ENCODE measurements around the gene MYO1H.
"Not testable (repeated sequence)": the region's sequence is repeated elsewhere in the genome, so short reads cannot be mapped to it uniquely, and the experiment has no call there.

The MYO1H gene

GRCh38 chr12:109346920-109347319 lies 780 bp upstream of the MYO1H start:
- DNase-seq (ENCODE audit: low read depth in 3 of 3) = no peak

DNA sequence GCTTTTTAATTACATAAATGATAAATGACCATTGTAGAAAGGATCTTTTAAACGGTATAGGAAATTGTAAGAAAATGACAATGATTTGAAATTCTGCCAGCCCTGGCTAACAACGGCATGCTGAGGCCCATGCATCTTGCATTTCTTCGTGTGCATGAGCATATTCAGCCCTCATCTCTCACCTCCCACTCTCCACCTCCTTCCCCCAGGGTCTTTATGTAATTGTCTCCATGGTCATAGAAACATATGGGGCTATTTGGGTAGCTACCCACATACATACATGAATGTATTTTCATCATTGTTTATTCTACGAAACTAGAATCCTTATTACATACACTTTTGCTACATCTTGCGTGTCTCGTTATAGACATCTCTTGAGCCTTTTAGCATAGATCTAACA lies 4.5 kb downstream of the MYO1H start:
- DNase-seq (ENCODE audit: low read depth in 3 of 3) = no peak

DNA sequence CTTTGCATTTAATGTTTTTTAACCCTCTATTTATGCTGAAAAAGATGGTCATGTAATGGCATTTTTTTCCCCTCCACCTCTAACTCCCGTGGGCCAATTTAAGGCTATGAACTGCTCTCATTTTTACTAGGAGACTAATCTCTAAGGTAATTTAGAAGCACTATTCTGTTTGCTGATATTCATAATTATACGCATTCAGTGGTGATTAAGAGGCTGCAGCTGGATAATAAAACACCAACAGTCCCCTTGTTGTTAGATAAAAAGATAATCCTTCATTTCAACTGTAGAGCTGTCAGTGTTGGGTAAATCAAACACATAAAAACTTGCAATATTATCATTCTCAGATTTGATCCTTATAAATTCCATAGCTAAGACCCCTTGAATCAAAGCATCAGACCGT lies 8.9 kb downstream of the MYO1H start:
- DNase-seq (ENCODE audit: low read depth in 3 of 3) = no peak

DNA sequence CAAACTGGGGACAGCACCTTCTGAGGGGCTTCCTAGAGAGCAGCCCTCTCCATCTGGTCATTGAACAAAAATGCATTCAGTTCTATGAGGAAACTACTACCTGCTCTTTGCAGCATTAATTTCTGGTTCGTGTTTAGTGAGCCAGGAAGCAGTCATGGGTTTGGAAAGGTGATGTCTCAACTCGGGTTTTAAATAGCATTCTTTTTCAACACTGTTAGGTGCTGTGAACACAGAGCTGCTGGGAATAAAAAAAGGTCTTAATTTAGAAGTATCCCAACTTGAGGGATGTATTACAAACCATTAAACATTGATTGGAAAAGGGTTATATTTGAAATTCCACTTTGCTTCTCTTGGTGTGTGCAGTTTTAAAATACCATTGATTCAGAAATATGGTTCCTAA lies 9.3 kb downstream of the MYO1H start:
- DNase-seq (ENCODE audit: low read depth in 3 of 3) = no peak

GRCh38 chr12:109358154-109358869 lies 10.6 kb downstream of the MYO1H start:
- no peak for DNase-seq (ENCODE audit: low read depth in 3 of 3)

- DNase-seq (ENCODE audit: low read depth in 3 of 3) = no peak
Measured at GRCh38 chr12:109359131-109359690, 11.5 kb downstream of the MYO1H start.

- no peak for DNase-seq (ENCODE audit: low read depth in 3 of 3)
Measured at GRCh38 chr12:109369831-109370230, 22.1 kb downstream of the MYO1H start.

- DNase-seq (ENCODE audit: low read depth in 3 of 3) = no peak
Measured at GRCh38 chr12:109377139-109377685, 29.5 kb downstream of the MYO1H start.

- no peak for DNase-seq (ENCODE audit: low read depth in 3 of 3)
Measured at GRCh38 chr12:109378569-109378968, 30.9 kb downstream of the MYO1H start.

DNA sequence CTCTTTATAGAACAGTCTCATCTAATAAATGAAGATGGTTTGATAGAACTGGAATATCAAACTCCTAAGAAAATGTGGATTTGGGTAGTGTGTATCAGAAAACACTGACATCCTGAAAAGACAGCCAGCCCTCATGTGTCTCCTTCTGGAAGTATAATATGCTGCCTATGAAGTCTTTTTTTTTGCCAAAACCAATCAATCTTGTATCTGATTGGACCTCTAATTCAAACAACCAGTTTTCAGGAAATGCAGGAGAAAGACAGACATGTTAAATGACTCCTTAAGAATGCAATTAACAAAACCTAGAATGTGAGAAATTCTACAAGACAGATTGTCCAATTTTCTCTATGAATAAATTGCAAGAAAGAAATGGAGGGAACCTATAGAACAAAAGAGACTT lies 34.3 kb downstream of the MYO1H start:
- no peak for DNase-seq (ENCODE audit: low read depth in 3 of 3)

DNA sequence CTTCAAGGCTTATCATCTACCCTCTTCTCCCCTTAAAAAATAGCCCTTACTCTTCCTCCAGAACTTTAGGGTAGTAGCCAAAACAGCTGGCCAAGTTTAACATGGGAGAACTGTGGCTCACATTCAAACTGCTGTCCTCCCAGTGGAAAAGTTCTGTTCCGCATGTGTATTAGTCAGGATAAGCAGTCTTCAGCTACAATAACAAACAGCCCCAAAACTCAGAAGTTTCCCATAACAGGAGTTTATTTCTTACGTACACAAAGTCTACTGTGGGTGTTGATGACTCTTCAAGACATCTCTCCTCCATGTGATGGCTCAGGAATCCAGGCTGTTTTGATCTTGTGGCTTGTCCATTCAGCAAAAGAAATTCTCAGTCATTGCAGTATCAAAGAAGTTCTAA lies 35.5 kb downstream of the MYO1H start:
- DNase-seq (ENCODE audit: low read depth in 3 of 3) = no peak

DNA sequence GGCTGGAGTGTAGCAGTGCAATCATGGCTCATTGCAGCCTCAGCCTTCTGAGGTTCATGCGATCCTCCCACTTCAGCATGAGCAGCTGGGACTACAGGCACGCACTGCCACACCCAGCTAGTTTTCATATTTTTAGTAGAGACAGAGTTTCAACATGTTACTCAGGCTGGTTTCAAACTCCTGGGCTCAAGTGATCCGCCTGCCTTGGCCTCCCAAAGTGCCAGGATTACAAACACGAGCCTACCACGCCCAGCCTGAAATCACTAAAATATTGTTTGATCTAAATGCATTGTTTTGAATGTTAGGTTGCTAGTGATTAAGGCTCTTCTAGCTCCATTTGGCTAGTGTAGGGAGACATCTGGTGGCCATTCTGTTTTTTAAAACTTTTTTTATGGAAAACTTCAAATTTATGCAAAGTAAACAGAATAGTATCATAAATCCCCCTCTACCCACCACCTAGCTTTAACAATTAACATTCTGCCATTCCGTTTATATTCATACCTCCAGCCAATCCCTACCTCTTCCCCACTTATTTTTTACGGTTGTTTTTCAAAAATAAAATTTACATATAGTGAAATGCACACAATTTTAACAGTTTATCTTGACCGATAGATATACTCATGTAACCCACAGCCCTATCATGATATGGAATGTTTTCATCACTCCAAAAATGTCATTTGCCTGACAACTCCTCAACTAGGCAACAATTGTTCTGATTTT lies 37.8 kb downstream of the MYO1H start:
- no peak for DNase-seq (ENCODE audit: low read depth in 3 of 3)

DNA sequence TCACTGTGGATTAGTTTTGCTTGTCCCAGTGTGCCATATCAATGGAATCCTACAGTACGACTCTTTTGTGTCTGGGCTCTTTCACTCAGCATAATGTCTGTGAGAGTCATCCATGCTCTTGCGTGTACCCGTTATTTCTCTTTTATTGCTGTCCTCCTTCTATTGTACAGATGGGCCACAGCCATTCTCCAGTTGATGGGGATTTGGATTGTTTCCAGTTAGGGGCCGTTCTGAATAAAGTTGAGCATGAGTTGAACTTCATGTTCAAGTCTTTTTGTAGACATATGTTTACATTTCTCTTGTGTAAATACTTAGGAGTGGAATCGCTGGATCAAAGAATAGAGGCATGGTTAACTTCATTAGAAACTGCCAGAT lies 38.3 kb downstream of the MYO1H start:
- no peak for DNase-seq (ENCODE audit: low read depth in 3 of 3)

DNA sequence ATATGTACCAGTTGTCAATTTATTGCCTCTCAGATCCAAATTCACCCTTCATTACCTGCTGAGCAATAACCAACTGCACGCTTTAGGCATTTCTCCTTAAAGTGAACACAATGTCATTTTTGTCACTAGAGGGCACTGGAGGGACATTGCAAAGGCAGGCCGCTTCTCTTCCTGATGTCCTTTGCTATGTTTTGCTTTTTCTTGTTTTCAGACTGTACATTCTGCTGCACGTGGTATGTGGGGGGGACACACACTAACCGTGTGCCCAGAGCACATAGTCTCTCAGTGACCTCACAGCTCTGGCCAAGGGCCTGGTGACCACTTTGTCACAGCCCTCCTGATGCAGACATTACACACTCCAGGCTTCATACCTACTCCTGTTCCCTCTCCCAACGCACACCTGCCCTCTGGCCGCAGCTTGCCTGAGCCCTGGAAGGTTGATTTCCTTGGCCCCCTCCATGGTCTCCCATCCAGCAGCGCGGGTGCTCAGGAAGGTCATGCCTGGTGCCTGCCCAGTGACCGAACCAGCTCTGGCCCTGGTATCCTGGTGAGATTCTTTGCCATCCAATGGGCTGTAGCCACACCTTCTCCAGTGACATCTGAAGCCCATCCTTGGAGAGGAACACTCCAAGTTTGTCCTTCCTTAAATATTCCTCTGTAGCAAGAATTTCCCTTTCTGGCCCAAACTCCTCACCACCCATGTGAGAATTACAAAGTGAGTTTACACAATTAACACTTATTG lies 39.9 kb downstream of the MYO1H start:
- no peak for DNase-seq (ENCODE audit: low read depth in 3 of 3)

- DNase-seq (ENCODE audit: low read depth in 3 of 3) = no peak
Measured at GRCh38 chr12:109388167-109388563, 40.5 kb downstream of the MYO1H start.

- no peak for DNase-seq (ENCODE audit: low read depth in 3 of 3)
Measured at GRCh38 chr12:109389146-109389545, 41.4 kb downstream of the MYO1H start.

DNA sequence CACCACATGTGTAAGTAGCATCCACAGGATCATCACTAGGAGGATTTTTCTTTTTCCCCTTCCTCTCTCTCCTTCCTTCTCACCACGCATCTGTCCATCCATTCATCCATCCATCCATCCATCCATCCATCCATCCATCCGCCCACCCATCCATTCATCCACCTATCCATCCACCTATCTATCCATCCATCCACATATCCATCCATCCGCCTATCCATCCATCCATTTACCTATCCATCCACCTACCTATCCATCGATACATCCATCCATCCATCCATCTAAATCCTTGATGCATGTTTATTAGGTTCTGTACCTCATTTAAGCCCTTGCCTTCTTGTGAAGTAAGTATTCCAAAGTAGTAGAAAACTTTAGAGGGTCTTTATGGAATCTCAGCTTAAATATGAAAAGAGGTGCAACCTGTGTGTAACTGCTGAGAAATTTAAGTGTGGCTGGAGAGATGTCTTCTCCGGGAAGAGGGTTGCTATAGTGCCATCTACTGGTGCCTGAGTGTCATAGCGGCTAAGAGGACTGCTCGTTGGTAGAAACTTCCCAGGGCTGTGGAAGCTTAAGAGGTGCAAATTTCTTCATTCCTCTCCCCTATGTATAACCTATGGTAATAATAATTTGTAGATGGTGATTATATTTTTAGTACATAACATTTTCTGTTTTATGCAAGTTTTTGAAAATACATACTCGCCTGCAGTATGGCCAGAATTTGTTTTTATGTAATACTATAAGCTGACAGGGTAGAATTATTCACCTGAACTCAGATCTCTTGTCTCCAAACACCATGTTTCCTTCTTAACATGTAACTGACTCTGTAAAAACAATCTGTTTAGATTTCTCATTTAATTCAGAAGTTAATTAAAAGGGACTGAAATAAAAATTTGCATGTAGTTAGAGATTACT lies 46.0 kb downstream of the MYO1H start:
- DNase-seq (ENCODE audit: low read depth in 3 of 3) = peak in 2 of 3 donors; percentile 10 to 13

DNA sequence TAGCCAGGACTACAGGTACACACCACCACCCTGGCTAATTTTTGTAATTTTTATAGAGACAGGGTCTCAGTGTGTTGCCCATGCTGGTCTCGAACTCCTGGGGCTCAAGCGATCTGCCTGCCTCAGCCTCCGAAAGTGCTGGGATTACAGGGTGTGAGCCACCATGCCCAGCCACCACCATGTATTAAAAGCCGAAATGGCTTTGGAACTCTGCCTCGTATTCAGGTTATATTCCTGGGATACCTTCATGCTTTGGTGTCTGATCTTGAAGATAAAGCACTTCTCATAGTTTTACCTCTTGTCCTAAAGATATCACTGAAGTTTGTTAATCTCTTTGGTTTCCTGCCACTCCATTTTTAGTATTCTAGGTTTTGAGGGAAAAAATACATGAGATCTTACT lies 47.2 kb downstream of the MYO1H start:
- DNase-seq (ENCODE audit: low read depth in 3 of 3) = no peak

GRCh38 chr12:109404841-109405240 lies 57.1 kb downstream of the MYO1H start:
- not testable (repeated sequence) for DNase-seq (ENCODE audit: low read depth in 3 of 3)

- not testable (repeated sequence) for DNase-seq (ENCODE audit: low read depth in 3 of 3)
Measured at GRCh38 chr12:109406147-109406546, 58.4 kb downstream of the MYO1H start.

GRCh38 chr12:109418848-109419480 lies 71.3 kb downstream of the MYO1H start:
- DNase-seq (ENCODE audit: low read depth in 3 of 3) = no peak

All from stimulated activated CD4-positive, alpha-beta T cell treated with anti-CD3 and anti-CD28 coated beads, TNF-alpha, amount 100 ng/mL, for 48 hours (primary cell).